ENCODE results near the gene CDH13. TPM values are rescaled to one million over a fixed set of nuclear protein-coding genes. Genes with fewer than 3 reads are reported as not detected.

Gene CDH13
- total RNA-seq, 1 donor from 2014 or later: 161 TPM

GRCh38 chr16:83113811-83114210 is 487.0 kb downstream of the CDH13 start:
- H3K4me1 ChIP-seq: peaks cover 8% of the 10 kb centered on the region
- no peak overlapping the region for H3K4me3 ChIP-seq
- H3K27me3 ChIP-seq (ENCODE audit: low read depth): no peaks in the 10 kb centered on the region
- no peak overlapping the region for H3K27ac ChIP-seq (replicated peaks)
- TF ChIP-seq CTCF (IDR thresholded peaks at IDR 0.05; ENCODE audit: borderline replicate concordance): no peak
- no peak for DNase-seq
- H3K36me3 ChIP-seq: no peaks in the 10 kb centered on the region
- no peaks in the 10 kb centered on the region for H3K9me3 ChIP-seq (replicated peaks)
- intact Hi-C loops (cut with micrococcal nuclease): no loop called here

DNA sequence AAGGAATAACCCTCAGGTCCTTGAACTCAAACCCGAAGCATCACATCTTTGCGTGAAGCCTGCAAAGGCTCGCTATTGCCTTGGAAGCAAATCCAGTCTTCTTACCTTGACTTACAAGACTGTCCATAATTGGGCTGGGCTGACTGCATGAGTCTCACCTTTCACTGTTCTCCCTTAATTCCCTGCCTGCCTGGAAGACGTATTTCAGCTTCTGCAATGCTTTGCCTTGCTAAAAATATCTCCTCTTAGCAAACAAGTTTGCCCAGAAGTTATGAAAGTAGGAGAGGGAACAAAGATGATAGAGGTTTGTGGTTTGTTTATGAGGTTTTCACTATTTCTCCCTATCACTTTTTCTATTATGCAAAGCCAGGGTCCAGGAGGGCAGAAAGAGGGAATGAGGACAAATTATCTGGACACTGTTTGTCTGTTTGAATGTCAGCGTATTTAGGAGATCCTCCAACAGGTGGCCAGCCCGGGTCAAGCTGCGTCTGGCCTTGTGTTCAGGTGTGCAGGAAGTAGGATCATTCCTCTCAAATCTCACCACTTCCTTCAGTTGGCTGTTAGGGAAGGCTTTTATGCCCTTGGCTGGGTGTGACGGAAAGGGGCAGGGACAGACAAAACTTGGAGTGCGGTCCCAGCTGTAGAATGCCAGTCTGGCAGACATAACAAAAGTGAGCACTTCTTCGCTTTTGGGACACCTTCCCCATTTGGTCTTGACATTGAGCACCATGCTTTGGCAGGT is 488.9 kb downstream of the CDH13 start:
- H3K4me3 ChIP-seq: no peak overlapping the region
- no peak overlapping the region for H3K27ac ChIP-seq (replicated peaks)
- no peaks in the 10 kb centered on the region for H3K27me3 ChIP-seq (ENCODE audit: low read depth)
- no peak for TF ChIP-seq CTCF (IDR thresholded peaks at IDR 0.05; ENCODE audit: borderline replicate concordance)
- intact Hi-C loops (cut with micrococcal nuclease): no loop called here
- no peaks in the 10 kb centered on the region for H3K9me3 ChIP-seq (replicated peaks)
- H3K36me3 ChIP-seq: no peaks in the 10 kb centered on the region
- DNase-seq: no peak
- peaks cover 8% of the 10 kb centered on the region for H3K4me1 ChIP-seq

DNA sequence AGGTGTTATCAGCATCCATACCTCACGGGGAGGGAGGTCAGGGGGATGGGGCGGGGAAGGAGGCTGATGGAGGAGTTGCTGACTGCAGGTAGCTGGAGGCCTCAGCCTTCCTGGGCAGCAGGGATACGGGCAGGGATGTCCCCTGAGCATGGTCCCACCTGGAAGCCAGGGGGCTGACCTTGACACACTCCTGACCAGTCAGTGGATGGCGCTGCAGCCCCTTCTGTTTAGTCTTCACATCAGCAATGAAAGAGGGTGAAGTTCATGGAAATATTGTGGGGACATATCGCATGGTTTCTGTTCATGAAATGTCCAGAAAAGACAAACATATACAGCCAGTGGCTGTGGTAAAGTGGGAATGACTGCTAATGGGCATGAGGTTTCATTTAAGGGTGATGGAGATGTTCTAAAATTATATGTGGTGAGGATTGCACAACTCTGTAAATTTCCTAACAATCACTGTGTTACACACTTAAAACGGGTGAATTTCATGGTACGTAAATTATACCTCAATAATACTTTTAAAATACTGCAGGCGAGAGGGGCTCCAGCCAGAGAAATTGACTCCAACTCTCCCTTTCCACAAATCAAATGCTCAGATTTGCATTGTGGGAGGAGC is 489.6 kb downstream of the CDH13 start:
- Histone ChIP-seq H3K36me3 (no peaks in the 10 kb centered on the region), H3K4me3 (no peak overlapping the region), H3K27me3 (ENCODE audit: low read depth) (no peaks in the 10 kb centered on the region), H3K9me3 (replicated peaks) (no peaks in the 10 kb centered on the region), H3K27ac (replicated peaks) (no peak overlapping the region), H3K4me1 (peaks cover 10% of the 10 kb centered on the region)
- intact Hi-C loops (cut with micrococcal nuclease): no loop called here
- DNase-seq: no peak
- no peak for TF ChIP-seq CTCF (IDR thresholded peaks at IDR 0.05; ENCODE audit: borderline replicate concordance)

DNA sequence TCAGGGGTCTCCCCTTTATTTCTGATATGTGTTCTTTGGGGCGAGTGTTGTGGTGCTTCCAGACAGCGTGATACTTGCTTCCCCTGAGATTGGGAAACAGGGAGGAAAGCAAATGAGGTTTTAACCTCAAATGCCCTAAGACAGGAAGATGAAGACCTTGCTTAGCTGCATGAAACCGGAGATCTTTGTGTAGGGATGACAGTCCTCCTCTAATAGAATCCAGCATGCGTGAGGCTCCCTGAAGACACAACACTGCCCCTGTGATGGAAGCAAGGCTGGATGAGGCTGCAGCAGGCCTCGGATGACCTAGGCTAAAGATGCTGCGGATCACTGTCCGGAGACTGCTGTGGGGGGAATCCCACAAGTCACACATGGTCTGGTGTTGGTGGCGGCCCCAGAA is 491.0 kb downstream of the CDH13 start:
- H3K4me3 ChIP-seq: no peak overlapping the region
- intact Hi-C loops (cut with micrococcal nuclease): no loop called here
- no peaks in the 10 kb centered on the region for H3K27me3 ChIP-seq (ENCODE audit: low read depth)
- H3K4me1 ChIP-seq: peaks cover 14% of the 10 kb centered on the region
- DNase-seq: no peak
- H3K9me3 ChIP-seq (replicated peaks): no peaks in the 10 kb centered on the region
- H3K27ac ChIP-seq (replicated peaks): no peak overlapping the region
- no peak for TF ChIP-seq CTCF (IDR thresholded peaks at IDR 0.05; ENCODE audit: borderline replicate concordance)
- H3K36me3 ChIP-seq: no peaks in the 10 kb centered on the region

GRCh38 chr16:83118365-83118764 is 491.6 kb downstream of the CDH13 start:
- Histone ChIP-seq H3K4me3 (no peak overlapping the region), H3K27me3 (ENCODE audit: low read depth) (no peaks in the 10 kb centered on the region), H3K36me3 (no peaks in the 10 kb centered on the region), H3K4me1 (peaks cover 14% of the 10 kb centered on the region), H3K27ac (replicated peaks) (no peak overlapping the region), H3K9me3 (replicated peaks) (no peaks in the 10 kb centered on the region)
- TF ChIP-seq CTCF (IDR thresholded peaks at IDR 0.05; ENCODE audit: borderline replicate concordance): no peak
- intact Hi-C loops (cut with micrococcal nuclease): no loop called here
- DNase-seq: no peak

Data from left ventricle myocardium inferior (tissue), 1 donor.